ENCODE data around the gene MESD.
A peak's percentile ranks its signal among the peaks of the same experiment; 100 is the strongest.
"Not testable (repeated sequence)": the region's sequence is repeated elsewhere in the genome, so short reads cannot be mapped to it uniquely, and the experiment has no call there.

The MESD gene

DNA sequence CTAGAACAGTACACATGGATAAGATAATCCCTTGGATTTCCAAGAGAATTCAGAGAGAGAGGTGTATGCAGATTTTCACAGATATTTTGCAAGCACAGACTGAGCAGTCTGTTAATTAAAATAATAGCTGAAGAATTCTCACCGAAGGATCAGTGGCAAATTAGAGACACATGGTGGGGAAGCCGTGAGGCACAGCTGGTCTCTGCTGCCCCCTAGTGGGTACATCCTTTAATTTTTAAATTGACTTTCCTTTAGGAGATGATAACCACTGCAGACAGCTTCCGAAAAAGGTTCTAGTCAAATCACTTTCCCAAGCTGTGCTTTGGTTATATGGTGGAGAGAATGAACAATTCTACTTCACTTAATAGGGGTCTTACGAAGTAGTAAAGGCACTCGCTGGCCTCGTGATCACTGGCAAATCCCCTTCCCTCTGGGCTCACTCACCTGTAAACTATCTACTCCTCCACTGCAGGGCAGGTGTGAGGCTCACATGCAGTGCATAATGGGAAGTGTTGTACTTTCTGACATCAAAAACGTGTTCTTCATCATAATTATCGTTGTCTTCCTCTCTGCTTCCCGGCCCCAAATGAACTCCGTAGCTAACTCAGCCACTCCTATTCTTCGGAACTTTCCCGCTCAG, 19.5 kb downstream of the MESD start:
- Mint-ChIP-seq H3K27me3 (no peaks in the 10 kb centered on the region), H3K36me3 (ENCODE audit: low read depth) (peaks cover 81% of the 10 kb centered on the region), H3K4me3 (no peak overlapping the region), H3K9me3 (no peaks in the 10 kb centered on the region), H3K4me1 (ENCODE audit: low read depth) (peaks cover 16% of the 10 kb centered on the region), H3K27ac (no peak overlapping the region)
- peak; percentile 61 for DNase-seq

DNA sequence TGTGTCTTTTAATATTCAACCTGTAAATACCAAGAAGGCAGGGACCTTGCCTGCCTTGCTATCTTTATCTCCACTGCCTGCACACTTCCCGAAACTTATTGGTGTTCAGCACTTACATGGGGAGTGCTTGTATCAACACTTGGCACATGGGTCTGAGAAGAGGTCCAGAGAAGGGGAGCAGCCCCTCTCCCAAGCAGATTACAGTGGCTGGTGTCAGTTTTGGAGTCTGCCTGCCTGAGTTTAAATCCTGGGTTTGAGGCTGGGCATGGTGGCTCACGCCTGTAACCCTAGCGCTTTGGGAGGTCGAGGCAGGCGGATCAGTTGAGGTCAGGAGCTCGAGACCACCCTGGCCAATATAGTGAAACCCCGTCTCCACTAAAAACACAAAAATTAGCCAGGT, 20.3 kb downstream of the MESD start:
- Mint-ChIP-seq H3K4me1 (ENCODE audit: low read depth) (peaks cover 12% of the 10 kb centered on the region), H3K27me3 (no peaks in the 10 kb centered on the region), H3K27ac (no peak overlapping the region), H3K4me3 (no peak overlapping the region), H3K36me3 (ENCODE audit: low read depth) (peaks cover 84% of the 10 kb centered on the region), H3K9me3 (no peaks in the 10 kb centered on the region)
- no peak for DNase-seq

DNA sequence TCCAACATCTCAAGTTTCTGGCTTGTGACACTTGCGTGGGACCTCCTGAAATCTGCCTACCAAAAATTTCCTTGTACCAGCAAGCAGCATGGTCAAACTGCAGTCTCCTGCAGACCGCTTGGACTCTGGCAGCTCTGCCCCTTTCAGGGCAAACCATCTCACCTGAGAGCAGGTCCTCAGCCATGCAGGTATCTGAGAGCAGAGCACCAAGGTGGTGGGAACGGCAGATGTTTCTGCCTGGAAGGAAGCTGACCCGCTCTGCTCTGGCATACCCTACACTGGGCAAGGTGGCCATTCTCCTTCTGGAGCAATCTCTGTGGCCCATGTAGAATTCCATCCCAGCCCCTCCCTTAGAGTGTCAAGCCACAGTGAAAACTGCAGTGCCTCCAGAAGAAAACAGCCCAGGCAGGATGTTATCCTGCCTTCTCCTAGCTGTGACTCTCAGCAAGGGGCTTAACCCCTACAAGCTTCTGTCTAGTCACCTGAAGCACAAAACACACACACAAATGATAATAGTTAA, 21.6 kb downstream of the MESD start:
- Mint-ChIP-seq H3K4me1 (ENCODE audit: low read depth) (peaks cover 16% of the 10 kb centered on the region), H3K27me3 (no peaks in the 10 kb centered on the region), H3K4me3 (no peak overlapping the region), H3K36me3 (ENCODE audit: low read depth) (peaks cover 82% of the 10 kb centered on the region), H3K27ac (peak overlapping the region; percentile 14), H3K9me3 (no peaks in the 10 kb centered on the region)
- DNase-seq, result no peak

DNA sequence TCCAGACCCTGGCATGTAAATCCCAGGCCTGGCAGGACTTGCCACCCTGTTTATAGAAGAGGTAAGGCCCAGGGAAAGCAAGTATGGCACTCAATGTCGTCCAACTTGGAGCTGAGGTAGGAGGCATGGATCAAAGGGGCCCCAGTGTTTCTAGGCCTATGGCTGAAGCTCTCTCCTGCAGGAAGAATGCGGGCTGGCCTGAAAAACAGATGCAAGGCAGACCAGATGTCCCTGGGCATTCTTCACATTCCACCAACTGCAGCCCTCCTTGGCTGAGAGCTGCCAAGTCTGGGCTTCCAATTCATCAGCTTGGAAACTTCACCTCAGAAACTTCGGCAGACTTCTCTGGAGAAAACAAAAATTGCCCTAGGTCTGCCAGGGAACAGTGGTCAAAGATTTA, 22.2 kb downstream of the MESD start:
- DNase-seq, result no peak
- Mint-ChIP-seq H3K4me1 (ENCODE audit: low read depth) (peaks cover 22% of the 10 kb centered on the region), H3K36me3 (ENCODE audit: low read depth) (peaks cover 84% of the 10 kb centered on the region), H3K27me3 (no peaks in the 10 kb centered on the region), H3K9me3 (no peaks in the 10 kb centered on the region), H3K27ac (no peak overlapping the region), H3K4me3 (no peak overlapping the region)

DNA sequence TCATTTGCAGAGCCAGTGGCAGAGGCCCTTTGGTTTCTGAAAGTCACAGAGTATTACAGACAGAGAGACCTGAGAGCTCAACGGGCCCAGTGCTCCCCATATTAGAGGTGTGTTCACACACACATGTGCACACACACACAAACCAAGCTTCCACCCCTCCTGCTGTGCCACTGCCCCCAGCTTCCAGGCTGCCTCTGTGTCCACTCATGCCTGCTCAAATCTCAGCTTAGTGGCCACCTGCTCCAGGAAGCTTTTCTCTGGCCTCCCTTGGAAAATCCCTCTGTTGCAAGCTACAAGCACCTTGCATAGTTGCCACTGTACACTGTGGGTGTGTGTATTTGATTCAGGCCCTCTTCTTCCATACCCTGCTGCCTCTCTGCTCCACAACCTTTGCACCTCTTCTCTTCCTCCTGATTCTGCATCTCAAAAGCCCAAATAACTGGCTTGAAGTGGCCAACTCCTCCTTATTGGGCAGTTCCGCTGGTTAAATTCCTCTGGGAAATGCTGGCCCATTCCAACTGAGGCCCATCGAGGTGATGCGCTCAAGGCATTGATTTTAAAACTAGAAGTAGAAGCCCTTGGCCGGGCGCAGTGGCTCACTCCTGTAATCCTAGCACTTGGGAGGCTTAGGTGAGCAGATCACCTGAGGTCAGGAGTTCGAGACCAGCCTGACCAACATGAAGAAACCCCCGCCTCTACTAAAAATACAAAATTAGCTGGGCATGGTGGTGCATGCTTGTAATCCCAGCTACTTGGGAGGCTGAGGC, 23.0 kb downstream of the MESD start:
- no peak for DNase-seq
- no peaks in the 10 kb centered on the region for H3K9me3 Mint-ChIP-seq
- no peak overlapping the region for H3K27ac Mint-ChIP-seq
- peaks cover 78% of the 10 kb centered on the region for H3K36me3 Mint-ChIP-seq (ENCODE audit: low read depth)
- H3K4me3 Mint-ChIP-seq, result no peak overlapping the region
- H3K4me1 Mint-ChIP-seq (ENCODE audit: low read depth), result peaks cover 30% of the 10 kb centered on the region
- no peaks in the 10 kb centered on the region for H3K27me3 Mint-ChIP-seq

DNA sequence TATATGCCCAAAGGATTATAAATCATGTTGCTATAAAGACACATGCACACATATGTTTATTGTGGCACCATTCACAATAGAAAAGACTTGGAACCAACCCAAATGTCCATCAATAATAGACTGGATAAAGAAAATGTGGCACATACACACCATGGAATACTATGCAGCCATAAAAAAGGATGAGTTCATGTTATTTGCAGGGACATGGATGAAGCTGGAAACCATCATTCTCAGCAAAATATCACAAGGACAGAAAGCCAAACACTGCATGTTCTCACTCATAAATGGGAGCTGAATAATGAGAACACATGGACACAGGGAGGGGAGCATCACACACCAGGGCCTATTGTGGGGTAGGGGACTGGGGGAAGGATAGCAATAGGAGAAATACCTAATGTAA, 24.2 kb downstream of the MESD start:
- not testable (repeated sequence) for H3K9me3 Mint-ChIP-seq, H3K27me3 Mint-ChIP-seq, H3K4me3 Mint-ChIP-seq, DNase-seq, H3K27ac Mint-ChIP-seq
- peaks cover 81% of the 10 kb centered on the region for H3K36me3 Mint-ChIP-seq (ENCODE audit: low read depth)
- peaks cover 28% of the 10 kb centered on the region for H3K4me1 Mint-ChIP-seq (ENCODE audit: low read depth)

DNA sequence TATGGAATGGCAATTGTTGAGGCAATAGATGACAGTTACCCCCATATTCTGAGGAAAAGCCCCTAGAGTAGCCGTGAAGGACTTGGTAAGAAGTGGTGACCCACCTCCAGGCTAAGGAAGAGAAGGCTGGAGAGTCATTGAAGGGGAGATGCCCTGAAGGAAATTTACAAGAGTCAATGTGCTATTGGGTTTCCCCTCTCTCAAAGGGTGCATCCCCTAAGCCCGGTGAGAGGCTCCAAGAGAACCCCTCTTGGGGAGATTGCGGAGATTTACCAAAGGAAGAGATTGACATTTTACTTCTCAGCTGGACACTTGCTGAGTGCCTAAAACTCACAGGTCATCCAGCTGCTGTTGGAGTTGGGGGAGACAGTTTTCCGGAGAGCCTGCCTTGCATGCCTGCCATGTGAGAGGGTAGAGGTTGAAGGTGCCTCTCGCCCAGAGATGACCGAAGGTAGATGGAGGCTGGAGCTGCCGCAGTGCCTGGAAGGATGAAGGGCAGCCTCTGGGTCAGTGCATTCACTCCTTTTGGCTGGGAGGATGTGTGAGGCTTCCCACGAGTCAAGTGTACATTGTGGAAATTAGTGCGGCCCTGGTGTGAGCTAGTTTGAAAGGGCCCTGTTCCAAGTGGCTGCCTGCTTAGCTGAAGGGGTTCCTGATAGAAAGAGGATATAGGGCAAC, 30.7 kb downstream of the MESD start:
- Mint-ChIP-seq H3K27me3 (no peaks in the 10 kb centered on the region), H3K9me3 (no peaks in the 10 kb centered on the region), H3K27ac (no peak overlapping the region), H3K4me1 (ENCODE audit: low read depth) (peaks cover 48% of the 10 kb centered on the region), H3K4me3 (no peak overlapping the region), H3K36me3 (ENCODE audit: low read depth) (peaks cover 62% of the 10 kb centered on the region)
- DNase-seq, result no peak

DNA sequence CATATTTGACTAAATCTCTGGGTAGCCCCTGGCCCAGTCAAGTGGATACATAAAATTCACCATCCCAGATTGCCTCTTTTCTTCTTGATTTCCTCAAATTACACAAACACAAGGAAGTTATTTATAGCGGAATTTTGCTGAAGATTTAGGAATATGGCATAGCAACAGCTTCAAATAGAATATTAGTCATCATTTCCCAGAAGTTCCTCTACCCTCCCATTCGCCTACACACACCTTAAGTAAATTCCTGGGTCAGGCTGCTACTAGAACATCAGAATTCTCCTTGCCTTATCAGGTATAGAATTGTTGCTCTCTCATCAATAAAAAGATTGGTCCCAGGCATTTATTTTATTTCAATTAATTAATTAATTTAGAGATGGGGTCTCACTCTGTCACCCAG, 31.6 kb downstream of the MESD start:
- H3K4me3 Mint-ChIP-seq, result no peak overlapping the region
- no peaks in the 10 kb centered on the region for H3K27me3 Mint-ChIP-seq
- H3K27ac Mint-ChIP-seq, result no peak overlapping the region
- no peak for DNase-seq
- no peaks in the 10 kb centered on the region for H3K9me3 Mint-ChIP-seq
- H3K36me3 Mint-ChIP-seq (ENCODE audit: low read depth), result peaks cover 58% of the 10 kb centered on the region
- H3K4me1 Mint-ChIP-seq (ENCODE audit: low read depth), result peaks cover 42% of the 10 kb centered on the region

DNA sequence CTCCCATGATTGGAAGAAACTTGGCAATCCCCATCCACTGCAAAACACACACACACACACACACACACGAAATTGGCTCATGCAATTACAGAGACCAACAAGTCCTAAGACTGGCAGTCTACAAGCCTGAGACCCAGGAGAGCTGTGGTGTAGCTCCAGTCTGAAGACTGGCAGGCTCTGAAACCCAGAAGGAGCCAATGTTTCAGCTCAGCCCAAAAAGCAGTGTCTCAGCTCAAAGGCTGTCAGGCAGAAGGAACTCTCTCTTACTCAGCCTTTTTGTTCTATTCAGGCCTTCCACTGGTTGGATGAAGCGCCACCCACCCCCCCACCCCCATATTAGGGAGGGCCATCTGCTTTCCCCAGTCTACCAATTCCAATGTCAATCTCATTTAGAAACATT, 32.1 kb downstream of the MESD start:
- H3K36me3 Mint-ChIP-seq (ENCODE audit: low read depth), result peaks cover 58% of the 10 kb centered on the region
- no peaks in the 10 kb centered on the region for H3K9me3 Mint-ChIP-seq
- no peaks in the 10 kb centered on the region for H3K27me3 Mint-ChIP-seq
- DNase-seq, result no peak
- H3K27ac Mint-ChIP-seq, result no peak overlapping the region
- no peak overlapping the region for H3K4me3 Mint-ChIP-seq
- H3K4me1 Mint-ChIP-seq (ENCODE audit: low read depth), result peaks cover 38% of the 10 kb centered on the region

DNA sequence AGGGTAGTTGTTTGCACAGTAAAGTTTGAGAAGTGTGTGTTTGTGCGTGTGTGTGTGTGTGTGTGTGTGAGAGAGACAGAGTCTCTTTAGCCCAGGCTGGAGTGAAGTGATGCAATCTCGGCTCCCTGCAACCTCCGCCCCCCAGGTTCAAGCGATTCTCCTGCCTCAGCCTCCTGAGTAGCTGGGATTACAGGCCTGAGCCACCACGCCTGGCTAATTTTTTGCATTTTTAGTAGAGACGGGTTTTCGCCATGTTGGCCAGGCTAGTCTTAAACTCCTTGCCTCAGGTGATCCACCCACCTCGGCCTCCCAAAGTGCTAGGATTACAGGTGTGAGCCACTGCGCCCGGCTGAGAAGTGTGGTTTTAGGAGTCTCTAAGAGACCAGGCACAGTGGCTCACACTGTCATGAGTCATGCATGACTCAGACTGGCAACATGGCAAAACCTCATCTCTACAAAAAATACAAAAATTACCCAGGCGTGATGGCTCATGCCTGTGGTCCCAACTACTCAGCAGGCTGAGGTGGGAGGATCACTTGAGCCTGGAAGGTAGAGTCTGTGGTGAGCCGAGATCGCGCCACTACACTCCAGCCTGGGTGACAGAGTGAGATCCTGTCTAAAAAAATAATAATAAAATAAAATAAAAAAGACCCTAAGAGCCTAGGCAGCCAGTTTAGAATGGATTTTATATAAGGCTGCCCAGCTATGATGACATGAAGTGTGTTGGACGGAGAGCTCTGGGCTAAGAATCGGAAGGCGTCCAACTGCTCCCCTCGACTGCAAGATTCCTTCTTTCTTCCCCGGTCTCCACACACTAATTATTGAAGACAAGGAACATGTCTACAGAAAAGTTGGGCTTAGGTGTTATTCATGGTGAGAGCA, 33.8 kb downstream of the MESD start:
- H3K4me1 Mint-ChIP-seq (ENCODE audit: low read depth), result peaks cover 27% of the 10 kb centered on the region
- DNase-seq, result peak; percentile 63
- H3K9me3 Mint-ChIP-seq, H3K27me3 Mint-ChIP-seq, H3K4me3 Mint-ChIP-seq: not testable (repeated sequence)
- peak overlapping the region; percentile 76 for H3K27ac Mint-ChIP-seq
- H3K36me3 Mint-ChIP-seq (ENCODE audit: low read depth), result peaks cover 66% of the 10 kb centered on the region

DNA sequence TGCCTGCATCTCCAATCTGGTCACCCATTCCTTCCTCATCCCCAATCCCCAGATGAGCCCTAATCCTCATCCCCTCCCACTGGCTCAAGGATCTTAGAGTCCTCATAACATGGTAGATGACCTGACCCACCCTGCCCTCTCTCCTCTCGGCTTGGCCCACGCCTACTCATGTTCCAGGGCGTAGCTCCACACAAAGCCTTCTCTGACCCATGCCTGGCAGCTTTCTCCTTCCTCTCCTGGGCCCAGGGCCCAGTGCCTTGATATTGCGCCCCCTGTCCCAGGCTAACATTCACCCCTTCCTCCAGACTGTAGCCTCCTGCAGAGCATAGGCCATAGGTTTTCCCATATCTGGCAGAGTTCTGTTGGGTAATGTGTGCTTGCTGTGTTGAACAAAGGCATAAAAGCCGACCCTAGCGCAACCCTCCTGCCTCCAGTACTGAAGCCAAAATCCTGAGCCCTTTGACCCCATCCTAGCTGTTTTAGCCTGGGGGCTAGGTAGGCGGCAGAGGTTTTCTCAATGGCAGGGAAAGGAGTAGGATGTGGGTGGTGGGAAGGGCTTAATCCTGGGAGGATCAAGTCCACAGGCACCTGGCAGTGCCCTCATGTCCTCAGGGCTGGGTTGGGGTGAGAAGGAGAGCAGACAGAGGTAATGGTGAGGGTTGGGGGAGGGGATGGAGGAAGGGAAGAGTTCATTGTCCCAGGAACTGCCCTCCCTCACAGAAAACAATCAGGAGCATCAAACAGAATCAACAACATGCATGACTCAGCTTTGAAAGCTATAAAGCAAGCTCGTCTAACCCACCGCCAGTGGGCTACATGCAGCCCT, 35.5 kb downstream of the MESD start:
- H3K4me1 Mint-ChIP-seq (ENCODE audit: low read depth), result peaks cover 27% of the 10 kb centered on the region
- no peak for DNase-seq
- H3K27ac Mint-ChIP-seq, result no peak overlapping the region
- no peaks in the 10 kb centered on the region for H3K27me3 Mint-ChIP-seq
- peaks cover 66% of the 10 kb centered on the region for H3K36me3 Mint-ChIP-seq (ENCODE audit: low read depth)
- no peaks in the 10 kb centered on the region for H3K9me3 Mint-ChIP-seq
- H3K4me3 Mint-ChIP-seq, result no peak overlapping the region

DNA sequence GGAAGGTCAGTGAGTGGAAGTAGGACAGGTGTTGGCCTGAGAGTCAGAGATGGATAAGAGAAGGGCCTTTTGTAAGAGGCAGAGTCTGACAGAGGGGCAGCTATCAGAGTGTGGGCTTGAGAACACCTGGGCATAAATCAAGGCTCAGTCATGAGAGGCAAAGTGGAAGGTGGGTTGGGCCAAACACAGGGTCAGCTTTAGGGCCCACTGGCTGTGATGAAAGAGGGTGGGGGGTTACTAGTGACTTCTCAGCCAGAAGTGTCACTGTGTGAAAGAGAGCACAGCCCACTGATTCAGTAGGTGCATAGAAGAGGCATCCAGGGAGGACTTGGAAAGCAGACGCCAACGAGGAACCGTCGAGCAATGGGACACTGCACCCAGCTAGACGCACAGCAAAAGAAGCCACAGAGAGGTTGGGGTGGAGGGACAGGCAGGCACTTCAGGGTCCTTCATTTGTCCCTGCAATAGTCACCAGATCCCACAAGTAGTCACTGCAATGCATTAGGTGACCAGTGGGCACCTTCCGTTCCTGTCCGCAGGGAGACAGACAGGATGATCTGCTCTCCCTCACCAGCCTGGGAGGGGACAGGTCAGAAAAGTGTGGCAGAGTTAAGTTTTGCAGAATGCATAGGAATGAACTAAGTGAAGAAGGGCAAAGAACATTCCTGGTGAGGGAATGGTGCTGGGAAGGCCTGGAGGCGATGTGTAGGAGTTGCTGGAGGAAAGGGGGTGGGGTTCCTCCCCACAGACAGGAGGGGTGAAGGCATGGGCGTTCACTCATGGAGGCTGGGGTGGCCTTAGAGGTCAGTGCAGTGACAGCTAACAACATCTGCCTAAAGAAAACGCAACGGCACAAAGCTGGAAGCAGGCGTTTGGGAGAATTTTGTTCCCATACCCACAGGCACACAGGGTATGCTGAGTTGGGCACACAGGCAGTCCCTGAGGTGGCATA, 36.3 kb downstream of the MESD start:
- peaks cover 22% of the 10 kb centered on the region for H3K4me1 Mint-ChIP-seq (ENCODE audit: low read depth)
- no peak overlapping the region for H3K4me3 Mint-ChIP-seq
- no peaks in the 10 kb centered on the region for H3K9me3 Mint-ChIP-seq
- DNase-seq, result no peak
- H3K27ac Mint-ChIP-seq, result no peak overlapping the region
- H3K27me3 Mint-ChIP-seq, result no peaks in the 10 kb centered on the region
- peaks cover 66% of the 10 kb centered on the region for H3K36me3 Mint-ChIP-seq (ENCODE audit: low read depth)

DNA sequence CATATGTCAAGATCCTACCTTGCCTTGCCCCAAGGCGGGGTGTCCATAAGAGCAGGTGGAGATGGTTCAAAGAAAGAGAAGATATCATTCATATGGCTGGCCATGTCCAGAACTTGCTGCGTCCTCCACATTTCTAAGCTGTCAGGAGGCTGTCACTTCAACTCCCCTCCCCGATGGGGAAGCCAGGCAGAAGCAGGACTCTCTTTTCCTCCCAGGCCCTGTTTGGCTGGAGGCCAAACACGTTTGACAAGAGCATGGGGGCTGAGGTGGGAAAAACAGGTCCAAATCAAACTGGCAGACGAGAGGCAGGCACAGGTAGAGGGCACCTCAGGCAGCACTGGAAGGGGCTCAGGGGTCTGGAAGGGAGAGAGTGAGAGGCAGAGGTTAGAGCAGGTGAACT, 37.7 kb downstream of the MESD start:
- Mint-ChIP-seq H3K27me3 (no peaks in the 10 kb centered on the region), H3K4me1 (ENCODE audit: low read depth) (peaks cover 14% of the 10 kb centered on the region), H3K36me3 (ENCODE audit: low read depth) (peaks cover 69% of the 10 kb centered on the region), H3K27ac (no peak overlapping the region), H3K4me3 (no peak overlapping the region), H3K9me3 (no peaks in the 10 kb centered on the region)
- DNase-seq, result no peak
